Activated B cell treated with CpG ODN at 0.5 μM for 24 hours (primary cell): ENCODE measurements around the gene JSRP1. TPM values are rescaled to one million over a fixed set of nuclear protein-coding genes. Genes with fewer than 3 reads are reported as not detected.

Source experiments
- ATAC-seq: fragments of 200-7000 bp; cut with Tn5 transposase; one replicate; pipeline ENCODE4 v1.10.0; 2021; ENCODE audit warnings: low read depth, mild to moderate bottlenecking, moderate library complexity
- CTCF ChIA-PET: fragments of 350-600 bp; sonication (Branson Sonifier 250); formaldehyde crosslinking; loops from one replicate; lab custom pipeline; 2021; ENCODE audit warnings: antibody characterized with exemption; lab: Charles Lee
- POLR2A ChIA-PET: fragments of 350-600 bp; sonication (Branson Sonifier 250); formaldehyde crosslinking; loops from one replicate; lab custom pipeline; 2021; ENCODE audit warnings: antibody characterized with exemption; lab: Charles Lee
- DNase-seq: peaks from one replicate; pipeline ENCODE4 v3.0.0; 2022
- H3K27ac Mint-ChIP-seq: one replicate; pipeline ENCODE4 v1.8.0; 2020; ENCODE audit warnings: mixed read lengths
- H3K27me3 Mint-ChIP-seq: one replicate; pipeline ENCODE4 v1.8.0; 2021; ENCODE audit warnings: mixed read lengths
- H3K36me3 Mint-ChIP-seq: one replicate; pipeline ENCODE4 v1.8.0; 2021; ENCODE audit warnings: low read depth, mixed read lengths
- H3K4me1 Mint-ChIP-seq: one replicate; pipeline ENCODE4 v1.8.0; 2021; ENCODE audit warnings: mixed read lengths
- H3K4me3 Mint-ChIP-seq: one replicate; pipeline ENCODE4 v1.8.0; 2020; ENCODE audit warnings: mild to moderate bottlenecking, mixed read lengths
- H3K9me3 Mint-ChIP-seq: one replicate; pipeline ENCODE4 v1.8.0; 2020; ENCODE audit warnings: mixed read lengths
- intact Hi-C: fragments of 100-400 bp; cut with micrococcal nuclease; formaldehyde crosslinking; loops from one replicate; pipeline ENCODE4 v1.15.1; 2024
- total RNA-seq: library from RNA; stranded (reverse); gene quantifications from 2 replicates; pipeline ENCODE4 v1.2.3, GENCODE V29; 2022
- TF ChIP-seq, protein P1 (sequence below): fragments of 200-600 bp; IDR thresholded peaks from one replicate; pipeline ENCODE4 v1.8.0; 2022; ENCODE audit warnings: antibody characterized with exemption, mild to moderate bottlenecking

The JSRP1 gene, protein sequence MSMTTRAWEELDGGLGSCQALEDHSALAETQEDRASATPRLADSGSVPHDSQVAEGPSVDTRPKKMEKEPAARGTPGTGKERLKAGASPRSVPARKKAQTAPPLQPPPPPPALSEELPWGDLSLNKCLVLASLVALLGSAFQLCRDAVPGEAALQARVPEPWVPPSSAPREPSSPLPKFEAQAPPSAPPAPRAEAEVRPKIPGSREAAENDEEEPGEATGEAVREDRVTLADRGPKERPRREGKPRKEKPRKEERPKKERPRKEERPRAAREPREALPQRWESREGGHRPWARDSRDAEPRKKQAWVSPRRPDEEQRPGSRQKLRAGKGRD
- total RNA-seq = 0.31 and 0.54 TPM in 2 replicates

DNA sequence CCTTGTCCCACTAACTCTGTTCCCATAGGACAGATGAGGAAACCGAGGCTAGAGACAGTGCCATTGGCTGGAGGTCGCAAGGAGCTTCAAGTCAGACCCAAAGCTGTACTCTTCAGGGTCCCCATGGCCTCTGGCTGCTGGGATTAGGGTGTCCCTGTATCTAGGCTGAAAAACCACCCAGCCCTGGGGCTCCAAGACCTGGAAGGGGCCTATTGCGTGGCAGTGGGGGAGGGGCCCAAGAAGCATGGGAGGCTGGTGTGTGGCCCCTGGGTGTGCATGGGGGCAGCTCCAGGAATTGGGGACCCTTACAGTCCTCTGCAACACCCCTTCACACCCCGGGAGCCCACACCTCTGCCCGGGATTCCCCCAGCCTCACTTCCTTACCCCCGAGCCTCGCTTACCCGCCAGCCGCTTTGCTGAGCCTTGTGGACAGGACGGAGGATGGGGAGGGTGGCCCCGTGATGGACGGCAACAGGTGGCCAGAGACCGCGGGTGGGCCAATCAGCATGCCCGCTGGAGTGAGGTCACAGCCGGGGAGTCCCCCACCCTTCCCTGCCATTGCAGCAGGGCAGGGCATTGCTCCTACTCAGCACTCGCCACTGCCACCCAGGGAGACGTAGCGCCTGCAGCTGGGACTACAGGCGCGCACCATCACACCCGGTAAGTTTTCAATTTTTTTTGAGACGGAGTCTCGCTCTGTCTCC lies at the start of gene JSRP1:
TSS of gene JSRP1 (minus strand) at position 436 of the 704 bp plus-strand sequence. CDS start 1,103 bp downstream, outside the sequence.
- no peaks in the 10 kb centered on the region for H3K36me3 Mint-ChIP-seq
- no peaks in the 10 kb centered on the region for H3K27me3 Mint-ChIP-seq
- peak; percentile 9 for ATAC-seq
- ChIA-PET POLR2A (interaction anchor here (0.5 to 8.8 kb wide), 2 partner anchors 9 to 15 kb away, joined by 4 to 96 read pairs; no protein-coding TSS in a partner anchor), CTCF (no interaction called here)
- peaks cover 68% of the 10 kb centered on the region for H3K4me1 Mint-ChIP-seq
- intact Hi-C loops = no loop called here
- H3K9me3 Mint-ChIP-seq = no peaks in the 10 kb centered on the region
- DNase-seq = no peak
- H3K27ac Mint-ChIP-seq = peak within 1 kb of the TSS; percentile 92
- H3K4me3 Mint-ChIP-seq = peak within 1 kb of the TSS; percentile 9
- TF ChIP-seq, protein P1, sequence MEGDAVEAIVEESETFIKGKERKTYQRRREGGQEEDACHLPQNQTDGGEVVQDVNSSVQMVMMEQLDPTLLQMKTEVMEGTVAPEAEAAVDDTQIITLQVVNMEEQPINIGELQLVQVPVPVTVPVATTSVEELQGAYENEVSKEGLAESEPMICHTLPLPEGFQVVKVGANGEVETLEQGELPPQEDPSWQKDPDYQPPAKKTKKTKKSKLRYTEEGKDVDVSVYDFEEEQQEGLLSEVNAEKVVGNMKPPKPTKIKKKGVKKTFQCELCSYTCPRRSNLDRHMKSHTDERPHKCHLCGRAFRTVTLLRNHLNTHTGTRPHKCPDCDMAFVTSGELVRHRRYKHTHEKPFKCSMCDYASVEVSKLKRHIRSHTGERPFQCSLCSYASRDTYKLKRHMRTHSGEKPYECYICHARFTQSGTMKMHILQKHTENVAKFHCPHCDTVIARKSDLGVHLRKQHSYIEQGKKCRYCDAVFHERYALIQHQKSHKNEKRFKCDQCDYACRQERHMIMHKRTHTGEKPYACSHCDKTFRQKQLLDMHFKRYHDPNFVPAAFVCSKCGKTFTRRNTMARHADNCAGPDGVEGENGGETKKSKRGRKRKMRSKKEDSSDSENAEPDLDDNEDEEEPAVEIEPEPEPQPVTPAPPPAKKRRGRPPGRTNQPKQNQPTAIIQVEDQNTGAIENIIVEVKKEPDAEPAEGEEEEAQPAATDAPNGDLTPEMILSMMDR = no peak

DNA sequence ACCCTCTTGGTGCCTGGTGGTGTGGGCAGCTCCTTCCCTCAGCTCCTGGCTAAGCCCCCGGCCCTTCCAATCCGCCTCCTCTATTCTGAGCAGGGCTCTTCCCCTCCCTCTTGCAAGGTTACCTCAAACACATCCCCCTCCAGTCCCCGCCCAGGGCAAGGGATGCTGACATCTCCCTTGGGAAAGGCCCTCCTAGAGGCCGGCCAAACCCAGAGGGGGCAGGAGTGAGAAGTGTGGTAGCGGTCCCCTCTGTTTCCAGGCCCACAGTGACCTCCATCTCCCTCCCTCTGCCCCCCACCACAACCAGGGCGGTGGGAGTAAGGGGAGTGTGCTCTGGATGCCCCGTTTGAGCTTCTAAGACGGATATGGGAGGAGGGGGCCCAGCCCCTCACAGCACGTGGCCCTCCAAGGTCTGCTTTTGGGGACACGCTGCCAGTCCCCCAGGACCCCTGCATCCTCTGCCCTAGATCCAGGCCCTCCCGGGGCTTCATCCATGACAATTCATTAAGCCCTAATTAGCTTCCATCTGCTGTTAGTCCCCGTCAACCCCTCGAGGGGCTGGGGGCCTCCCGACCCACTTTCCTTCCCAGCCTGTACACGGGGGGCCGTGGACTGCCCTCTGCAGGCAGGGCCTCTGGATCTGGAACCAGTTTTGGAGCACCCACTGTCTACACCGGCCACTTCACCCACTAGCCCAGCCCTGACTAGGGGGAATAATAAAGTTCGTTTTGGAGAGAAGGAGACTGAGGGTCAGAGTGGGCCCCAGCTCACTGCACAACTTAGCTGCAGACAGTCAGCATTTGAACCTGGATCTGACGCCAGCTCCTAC lies 49.4 kb upstream of the JSRP1 start:
- Mint-ChIP-seq H3K4me1 (peaks cover 47% of the 10 kb centered on the region), H3K27me3 (peaks cover 10% of the 10 kb centered on the region), H3K27ac (no peak overlapping the region), H3K9me3 (no peaks in the 10 kb centered on the region), H3K36me3 (no peaks in the 10 kb centered on the region), H3K4me3 (no peak overlapping the region)
- POLR2A ChIA-PET = interaction anchor here (0.6 to 1.4 kb wide), 9 partner anchors 9 to 269 kb away, joined by 3 to 10 read pairs (median 4); partner anchors contain the start of genes LSM7, PLEKHJ1 and SPPL2B
- ATAC-seq (no peak), DNase-seq (no peak)
- TF ChIP-seq, protein P1 = no peak
- CTCF ChIA-PET = interaction anchor here (0.8 kb wide), 1 partner anchor 11 kb away, joined by 3 read pairs; no protein-coding TSS in a partner anchor
- intact Hi-C loops = no loop called here

DNA sequence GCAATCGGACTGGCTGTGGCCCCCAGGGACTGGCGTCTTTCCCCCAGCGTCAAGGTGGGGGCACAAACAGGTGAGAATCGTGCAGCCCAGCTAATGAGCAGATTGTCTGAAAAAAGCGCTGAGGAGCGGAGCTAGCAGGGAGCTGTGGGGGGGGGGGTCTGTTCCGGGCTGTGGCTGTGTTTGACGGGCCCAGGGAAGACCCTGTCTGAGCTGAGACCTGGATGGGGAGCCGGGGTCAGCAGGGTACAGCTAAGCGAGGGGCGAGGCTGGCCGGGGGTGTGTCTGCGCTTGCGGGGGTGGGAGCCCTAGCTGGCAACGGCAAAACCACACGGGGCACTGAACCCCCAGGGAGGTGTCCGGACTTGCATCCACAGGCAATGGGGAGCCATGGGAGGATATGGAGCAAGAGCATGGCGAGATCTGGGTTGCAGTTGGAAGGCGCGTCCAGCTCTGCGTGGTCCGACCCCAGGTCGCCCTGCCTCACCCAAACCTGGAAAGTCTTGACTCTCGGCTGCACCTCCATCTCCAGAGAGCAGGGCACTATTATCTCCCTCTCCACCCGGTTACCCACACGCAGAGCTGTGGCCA lies 47.1 kb upstream of the JSRP1 start:
- intact Hi-C loops = loop anchor here (2.0 kb wide), 1 partner anchor 15 kb away; no protein-coding TSS in a partner anchor
- CTCF ChIA-PET = no interaction called here
- POLR2A ChIA-PET = interaction anchor here (0.5 to 2.5 kb wide), 15 partner anchors 8 to 1271 kb away, joined by 3 to 48 read pairs (median 5); partner anchors contain the start of genes PLEKHJ1 and TIMM13

More for the DNA sequence above, 47.1 kb upstream of the JSRP1 start:
- no peak for DNase-seq
- TF ChIP-seq, protein P1 = no peak
- H3K27me3 Mint-ChIP-seq = peaks cover 3% of the 10 kb centered on the region
- H3K36me3 Mint-ChIP-seq = no peaks in the 10 kb centered on the region
- H3K27ac Mint-ChIP-seq = peak overlapping the region; percentile 54
- peaks cover 50% of the 10 kb centered on the region for H3K4me1 Mint-ChIP-seq
- peak overlapping the region; percentile 81 for H3K4me3 Mint-ChIP-seq
- ATAC-seq = peak; percentile 6
- H3K9me3 Mint-ChIP-seq = no peaks in the 10 kb centered on the region
